ENCODE results near the gene DHPS. TPM values are rescaled to one million over a fixed set of nuclear protein-coding genes. Genes with fewer than 3 reads are reported as not detected.

DHPS gene
- total RNA-seq, 1 donor: 52.5 TPM

GRCh38 chr19:12668346-12668745, 13.3 kb downstream of the DHPS start:
- H3K79me2 ChIP-seq (ENCODE audit: insufficient read depth, low read length): peaks cover 47% of the 10 kb centered on the region
- no peaks in the 10 kb centered on the region for H3K27me3 ChIP-seq (ENCODE audit: insufficient read depth, low read length)
- peak overlapping the region; percentile 80 for H3K4me3 ChIP-seq (ENCODE audit: insufficient read depth, low read length)
- H3K4me2 ChIP-seq (ENCODE audit: insufficient read depth, low read length): peak overlapping the region; percentile 89
- no peaks in the 10 kb centered on the region for H3K9me3 ChIP-seq (ENCODE audit: low read depth, low read length)
- peaks cover 23% of the 10 kb centered on the region for H3K36me3 ChIP-seq (ENCODE audit: insufficient read depth, low read length)
- peak overlapping the region; percentile 90 for H2AFZ ChIP-seq (ENCODE audit: low read length)
- peak overlapping the region; percentile 95 for H3K27ac ChIP-seq (ENCODE audit: low read depth, low read length)
- H3K4me1 ChIP-seq (ENCODE audit: insufficient read depth, low read length): peaks cover 34% of the 10 kb centered on the region
- DNase-seq (ENCODE audit: insufficient read length, low spot score, missing footprints): peak; percentile 62
- H4K20me1 ChIP-seq (ENCODE audit: insufficient read depth, low read length): peaks cover 8% of the 10 kb centered on the region
- TF ChIP-seq, protein P1, sequence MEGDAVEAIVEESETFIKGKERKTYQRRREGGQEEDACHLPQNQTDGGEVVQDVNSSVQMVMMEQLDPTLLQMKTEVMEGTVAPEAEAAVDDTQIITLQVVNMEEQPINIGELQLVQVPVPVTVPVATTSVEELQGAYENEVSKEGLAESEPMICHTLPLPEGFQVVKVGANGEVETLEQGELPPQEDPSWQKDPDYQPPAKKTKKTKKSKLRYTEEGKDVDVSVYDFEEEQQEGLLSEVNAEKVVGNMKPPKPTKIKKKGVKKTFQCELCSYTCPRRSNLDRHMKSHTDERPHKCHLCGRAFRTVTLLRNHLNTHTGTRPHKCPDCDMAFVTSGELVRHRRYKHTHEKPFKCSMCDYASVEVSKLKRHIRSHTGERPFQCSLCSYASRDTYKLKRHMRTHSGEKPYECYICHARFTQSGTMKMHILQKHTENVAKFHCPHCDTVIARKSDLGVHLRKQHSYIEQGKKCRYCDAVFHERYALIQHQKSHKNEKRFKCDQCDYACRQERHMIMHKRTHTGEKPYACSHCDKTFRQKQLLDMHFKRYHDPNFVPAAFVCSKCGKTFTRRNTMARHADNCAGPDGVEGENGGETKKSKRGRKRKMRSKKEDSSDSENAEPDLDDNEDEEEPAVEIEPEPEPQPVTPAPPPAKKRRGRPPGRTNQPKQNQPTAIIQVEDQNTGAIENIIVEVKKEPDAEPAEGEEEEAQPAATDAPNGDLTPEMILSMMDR (IDR thresholded peaks at IDR 0.05; ENCODE audit: extremely low read depth, low read depth, low read length): no peak

DNA sequence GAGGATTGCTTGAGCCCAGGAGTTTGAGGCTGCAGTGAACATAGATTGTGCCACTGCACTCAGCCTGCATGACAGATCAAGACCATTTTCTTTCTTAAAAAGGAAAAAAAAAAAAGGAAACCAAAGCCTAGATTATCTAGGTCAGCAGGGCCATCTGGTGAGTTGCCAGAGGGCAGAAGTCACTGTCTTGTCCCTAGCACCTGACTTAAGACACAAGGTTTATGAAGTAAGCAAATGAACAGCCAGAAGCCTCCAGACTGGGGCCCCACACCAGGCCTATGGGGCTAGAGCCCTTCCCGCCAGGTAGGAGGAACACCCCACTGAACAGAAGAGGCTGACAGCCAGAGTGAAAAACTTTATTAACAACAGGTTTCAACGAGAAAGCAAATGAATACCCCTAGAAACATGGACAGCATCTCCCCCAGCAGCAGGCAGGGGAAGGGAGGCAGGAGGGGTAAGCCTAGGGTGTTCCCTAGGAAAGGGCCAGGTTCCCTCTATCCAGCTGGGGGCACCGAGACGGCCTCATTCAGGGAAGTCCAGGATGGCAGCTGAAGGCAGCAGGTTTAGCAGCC, 13.9 kb downstream of the DHPS start:
- Histone ChIP-seq H3K79me2 (ENCODE audit: insufficient read depth, low read length) (peaks cover 47% of the 10 kb centered on the region), H3K36me3 (ENCODE audit: insufficient read depth, low read length) (peaks cover 23% of the 10 kb centered on the region), H4K20me1 (ENCODE audit: insufficient read depth, low read length) (peaks cover 5% of the 10 kb centered on the region), H3K4me2 (ENCODE audit: insufficient read depth, low read length) (peak overlapping the region; percentile 100), H3K27ac (ENCODE audit: low read depth, low read length) (peak overlapping the region; percentile 95), H3K4me1 (ENCODE audit: insufficient read depth, low read length) (peaks cover 34% of the 10 kb centered on the region), H3K27me3 (ENCODE audit: insufficient read depth, low read length) (no peaks in the 10 kb centered on the region), H3K9me3 (ENCODE audit: low read depth, low read length) (no peaks in the 10 kb centered on the region), H3K4me3 (ENCODE audit: insufficient read depth, low read length) (peak overlapping the region; percentile 80), H2AFZ (ENCODE audit: low read length) (no peak overlapping the region)
- peak; percentile 65 for DNase-seq (ENCODE audit: insufficient read length, low spot score, missing footprints)
- TF ChIP-seq, protein P1 (IDR thresholded peaks at IDR 0.05; ENCODE audit: extremely low read depth, low read depth, low read length): no peak

DNA sequence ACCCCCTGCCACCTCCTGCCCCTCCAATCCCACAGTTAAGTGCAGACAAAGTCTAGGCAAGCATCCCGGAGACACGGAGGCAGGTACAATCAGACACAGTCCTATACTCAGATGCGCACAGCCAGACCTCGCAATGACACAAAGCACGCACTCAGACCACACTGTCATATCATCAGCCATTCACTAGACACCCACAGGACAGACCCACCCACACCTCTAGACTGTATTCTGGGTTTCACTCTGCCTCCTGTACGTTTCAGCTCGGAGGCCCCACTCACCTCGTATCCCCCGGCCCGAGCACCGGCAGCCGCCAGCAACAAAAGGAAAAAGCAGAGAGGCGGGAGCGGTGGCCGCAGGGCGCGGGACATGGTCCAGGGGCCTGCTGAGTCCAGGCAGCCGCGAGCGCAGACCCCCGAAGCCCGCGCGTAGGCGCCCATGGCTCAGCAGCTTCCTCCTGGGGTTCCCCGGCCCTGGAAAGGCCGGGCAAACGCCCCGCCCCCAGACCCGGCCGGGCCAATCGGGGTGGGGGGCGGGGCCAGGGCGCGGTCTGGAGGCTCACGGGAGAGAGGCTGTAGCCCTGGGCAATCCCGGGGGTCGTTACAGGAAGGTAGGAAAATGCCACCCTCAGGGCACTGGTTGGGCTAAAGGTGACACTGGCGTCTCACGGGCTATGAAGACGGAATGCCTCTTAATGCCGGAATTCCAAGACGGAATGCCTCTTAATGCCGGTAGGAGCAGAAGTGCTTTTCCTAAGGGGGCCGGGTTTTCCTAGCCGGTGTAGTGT, 15.2 kb downstream of the DHPS start, which contains the start of the genes MAN2B1 and WDR83:
Gene MAN2B1 (minus strand): TSS at position 478 of the 784 bp plus-strand sequence. CDS start 41 bp downstream, at position 437.
Gene WDR83 (plus strand): TSS at position 543 of the 784 bp plus-strand sequence. CDS start 2,984 bp downstream, outside the sequence.
- peaks cover 18% of the 10 kb centered on the region for H3K36me3 ChIP-seq (ENCODE audit: insufficient read depth, low read length)
- H3K4me3 ChIP-seq (ENCODE audit: insufficient read depth, low read length): peak within 1 kb of the TSS; percentile 88
- peaks cover 34% of the 10 kb centered on the region for H3K4me1 ChIP-seq (ENCODE audit: insufficient read depth, low read length)
- no peaks in the 10 kb centered on the region for H3K27me3 ChIP-seq (ENCODE audit: insufficient read depth, low read length)
- peak within 1 kb of the TSS; percentile 69 for H3K27ac ChIP-seq (ENCODE audit: low read depth, low read length)
- H3K79me2 ChIP-seq (ENCODE audit: insufficient read depth, low read length): peaks cover 47% of the 10 kb centered on the region
- DNase-seq (ENCODE audit: insufficient read length, low spot score, missing footprints): peak; percentile 99
- H3K4me2 ChIP-seq (ENCODE audit: insufficient read depth, low read length): peak within 1 kb of the TSS; percentile 100
- no peaks in the 10 kb centered on the region for H4K20me1 ChIP-seq (ENCODE audit: insufficient read depth, low read length)
- TF ChIP-seq, protein P1 (IDR thresholded peaks at IDR 0.05; ENCODE audit: extremely low read depth, low read depth, low read length): no peak
- no peaks in the 10 kb centered on the region for H3K9me3 ChIP-seq (ENCODE audit: low read depth, low read length)
- H2AFZ ChIP-seq (ENCODE audit: low read length): peak within 1 kb of the TSS; percentile 90
